Erythroblast (primary cell): ENCODE results near the gene LYST.

Experiments
- DNase-seq, 2 experiments: peaks; one replicate each; lab custom pipeline; 2025; lab: John Stamatoyannopoulos, UW
- GATA1 ChIP-seq: IDR thresholded peaks from 2 replicates; pipeline ENCODE4 v1.6.1; 2011; ENCODE audit warnings: low read depth, mild to moderate bottlenecking, control low read depth, low read length, moderate library complexity
- POLR2A ChIP-seq: IDR thresholded peaks from 2 replicates; pipeline ENCODE4 v1.6.1; 2011; ENCODE audit warnings: mild to moderate bottlenecking, low read length

The LYST gene

DNA sequence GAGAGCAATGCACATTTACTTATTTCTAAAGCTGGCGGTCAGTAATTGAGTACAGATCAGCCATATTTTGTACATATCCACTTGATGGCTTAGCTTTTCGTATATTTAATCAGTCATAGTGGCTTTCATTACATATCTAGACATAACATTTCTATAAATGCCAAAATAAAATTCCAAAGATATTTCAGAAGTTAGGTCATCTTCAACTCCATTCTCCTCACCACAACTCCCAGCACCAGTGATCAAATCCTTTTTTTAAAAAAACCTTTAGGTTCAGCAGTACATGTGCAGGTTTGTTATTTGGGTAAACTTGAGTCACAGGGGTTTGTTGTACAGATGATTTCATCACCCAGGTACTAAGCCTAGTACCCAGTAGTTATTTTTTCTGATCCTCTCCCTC is 163.2 kb downstream of the LYST start:
- no peak for DNase-seq
- TF ChIP-seq GATA1, result no peak
- TF ChIP-seq POLR2A, result no peak

DNA sequence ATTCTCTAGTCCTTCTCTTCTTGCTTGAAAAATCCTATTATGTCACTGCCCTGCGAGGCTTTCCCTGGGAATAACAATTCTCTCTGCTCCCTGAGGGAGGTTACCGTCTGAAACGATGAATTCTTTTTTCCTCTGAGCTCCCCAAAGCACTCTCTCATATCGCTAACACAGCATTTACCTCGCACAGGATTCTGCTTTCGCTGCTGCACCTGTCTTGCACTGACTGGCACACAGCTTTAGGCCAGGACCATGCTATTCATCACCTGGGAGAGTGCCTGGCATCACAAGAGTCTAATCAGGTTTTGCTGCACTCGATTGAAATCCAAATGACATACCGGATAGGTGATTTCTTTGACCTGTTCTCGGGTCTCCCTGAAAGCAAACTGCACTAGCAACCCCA is 164.3 kb downstream of the LYST start:
- TF ChIP-seq POLR2A (no peak), GATA1 (no peak)
- no peak for DNase-seq

DNA sequence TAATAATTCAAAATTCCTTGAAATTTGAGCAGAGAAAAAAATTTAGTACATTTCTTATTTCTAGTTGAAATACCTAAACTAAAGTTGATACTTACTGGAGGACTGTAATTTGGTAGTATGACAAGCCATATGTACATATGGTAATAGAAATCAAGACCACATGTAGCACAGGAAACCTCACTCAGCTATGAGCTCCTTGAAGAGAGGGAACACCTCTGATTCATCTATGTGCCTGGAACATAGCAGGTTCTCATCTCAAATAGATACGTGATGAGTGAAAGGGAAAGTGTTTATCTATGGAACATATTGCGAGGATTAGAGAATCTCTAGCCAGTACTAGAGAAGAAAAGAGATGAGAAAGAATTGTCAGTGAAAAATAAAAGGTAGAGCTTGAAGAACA is 169.2 kb downstream of the LYST start:
- DNase-seq, result no peak

DNA sequence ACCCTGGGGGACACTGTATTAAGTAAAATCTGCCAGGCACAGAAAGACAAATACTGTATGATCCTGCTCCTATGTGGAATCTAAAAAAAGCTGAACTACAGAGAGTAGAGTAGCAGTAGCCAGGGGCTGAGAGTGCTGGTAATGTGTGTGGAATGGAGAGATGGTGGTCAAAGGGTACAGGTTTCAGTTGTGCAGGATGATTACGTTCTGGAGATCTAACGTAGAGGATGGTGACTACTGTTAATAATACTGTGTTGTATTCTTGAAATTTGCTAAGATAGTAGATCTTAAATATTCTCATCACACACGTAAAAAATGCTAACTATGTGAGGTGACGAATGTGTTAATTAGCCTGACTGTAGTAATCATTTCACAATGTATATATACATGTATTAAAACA is 177.3 kb downstream of the LYST start:
- TF ChIP-seq GATA1 (no peak), POLR2A (no peak)
- DNase-seq, result no peak

More for the DNA sequence above, 169.2 kb downstream of the LYST start:
- TF ChIP-seq GATA1 (no peak), POLR2A (no peak)

DNA sequence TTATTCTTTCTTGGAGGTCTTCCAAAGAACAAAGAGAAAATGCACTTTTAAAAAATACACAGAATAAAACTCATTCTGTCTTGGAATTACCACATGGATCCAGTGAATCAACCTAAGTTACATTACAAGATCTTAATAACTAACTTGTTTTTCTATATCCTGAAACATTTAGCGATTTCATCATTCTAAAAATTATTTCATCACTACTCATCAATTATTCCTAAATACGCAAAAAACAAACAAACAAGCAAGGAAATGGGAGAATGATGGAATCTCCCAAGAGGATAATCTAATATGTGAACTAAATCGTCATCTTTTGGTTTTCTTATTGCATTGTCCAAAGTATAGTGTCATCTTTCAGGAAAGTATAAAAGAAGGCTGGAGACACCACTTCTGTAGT is 178.6 kb downstream of the LYST start:
- TF ChIP-seq POLR2A (no peak), GATA1 (no peak)
- no peak for DNase-seq

DNA sequence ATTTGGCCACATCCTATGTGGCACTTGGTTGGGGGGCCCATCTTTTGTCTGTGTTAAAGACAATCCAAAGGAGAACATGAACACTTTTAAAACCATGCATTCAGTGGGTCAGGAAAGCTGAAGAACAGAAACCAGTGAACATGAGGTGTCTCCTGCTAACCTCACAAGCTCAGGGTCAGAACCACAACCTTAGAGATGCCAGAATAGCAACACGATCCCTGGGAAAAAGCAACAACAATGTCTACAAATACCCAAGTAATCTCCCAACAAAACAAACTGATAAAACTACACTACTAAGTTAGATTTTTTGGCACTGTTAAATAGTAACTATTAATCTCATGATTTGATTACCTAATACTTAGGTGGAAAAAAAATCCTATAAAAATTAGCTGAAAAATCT is 183.1 kb downstream of the LYST start:
- no peak for TF ChIP-seq POLR2A
- TF ChIP-seq GATA1, result no peak

DNA sequence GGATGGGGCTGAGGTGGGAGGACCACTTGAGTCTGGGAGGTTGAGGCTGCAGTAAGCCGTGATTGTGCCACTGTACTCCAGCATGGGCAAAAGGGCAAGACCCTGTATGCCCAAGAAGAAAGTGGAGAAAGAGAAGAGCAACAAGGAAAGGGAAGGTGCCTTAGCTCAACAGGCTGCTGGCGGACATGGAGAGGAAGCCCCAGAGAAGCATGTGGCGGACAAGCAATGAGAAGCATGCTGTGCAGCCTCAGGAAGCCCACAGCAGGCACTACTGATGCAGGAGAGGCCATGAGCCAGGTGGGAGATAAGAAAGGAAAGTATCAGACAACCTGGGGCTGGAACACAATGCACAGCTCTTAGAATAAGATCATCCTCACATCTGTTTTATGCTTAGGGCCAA is 184.5 kb downstream of the LYST start:
- no peak for DNase-seq
- TF ChIP-seq GATA1, result no peak
- TF ChIP-seq POLR2A, result no peak

More for the DNA sequence above, 183.1 kb downstream of the LYST start:
- no peak for DNase-seq

DNA sequence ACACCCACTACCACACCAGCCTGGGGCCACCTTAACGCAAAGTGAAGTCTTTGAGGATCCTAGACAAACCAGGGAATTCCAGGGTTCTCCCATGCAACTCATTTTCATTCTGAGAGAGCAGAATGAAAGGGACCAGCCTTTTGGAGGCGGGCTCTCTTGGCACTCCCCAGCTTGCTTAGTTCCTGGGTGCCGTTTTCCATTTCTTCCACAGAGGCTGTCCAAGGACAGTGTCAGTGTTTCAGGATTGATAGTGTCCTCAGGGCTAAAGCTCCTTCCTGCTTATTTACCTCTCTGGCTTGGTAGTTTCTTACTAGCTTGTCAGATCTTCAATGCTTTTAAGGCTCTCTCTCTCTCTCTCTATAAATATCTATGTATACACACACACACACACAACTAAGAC is 187.1 kb downstream of the LYST start:
- no peak for DNase-seq
- no peak for TF ChIP-seq GATA1
- no peak for TF ChIP-seq POLR2A

DNA sequence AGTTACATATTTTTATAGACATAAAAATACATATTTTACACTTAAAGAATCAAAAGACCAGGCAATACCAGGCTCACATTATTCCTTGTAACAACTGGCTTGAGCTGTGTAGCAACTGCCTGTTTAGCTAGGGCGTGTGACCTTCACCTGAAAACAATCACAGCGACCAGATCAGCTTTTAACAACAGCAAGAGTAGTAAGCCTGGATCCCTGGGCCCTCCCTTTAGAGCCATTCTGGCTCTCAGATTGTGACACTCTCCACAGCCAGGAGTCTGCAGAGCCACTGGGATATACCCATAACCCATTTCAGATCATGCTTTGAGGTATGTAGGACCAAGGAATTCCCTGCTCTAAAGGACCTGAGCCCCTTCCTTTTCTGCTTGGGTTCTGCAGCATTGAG is 187.7 kb downstream of the LYST start:
- DNase-seq, result no peak
- TF ChIP-seq GATA1, result no peak
- no peak for TF ChIP-seq POLR2A

DNA sequence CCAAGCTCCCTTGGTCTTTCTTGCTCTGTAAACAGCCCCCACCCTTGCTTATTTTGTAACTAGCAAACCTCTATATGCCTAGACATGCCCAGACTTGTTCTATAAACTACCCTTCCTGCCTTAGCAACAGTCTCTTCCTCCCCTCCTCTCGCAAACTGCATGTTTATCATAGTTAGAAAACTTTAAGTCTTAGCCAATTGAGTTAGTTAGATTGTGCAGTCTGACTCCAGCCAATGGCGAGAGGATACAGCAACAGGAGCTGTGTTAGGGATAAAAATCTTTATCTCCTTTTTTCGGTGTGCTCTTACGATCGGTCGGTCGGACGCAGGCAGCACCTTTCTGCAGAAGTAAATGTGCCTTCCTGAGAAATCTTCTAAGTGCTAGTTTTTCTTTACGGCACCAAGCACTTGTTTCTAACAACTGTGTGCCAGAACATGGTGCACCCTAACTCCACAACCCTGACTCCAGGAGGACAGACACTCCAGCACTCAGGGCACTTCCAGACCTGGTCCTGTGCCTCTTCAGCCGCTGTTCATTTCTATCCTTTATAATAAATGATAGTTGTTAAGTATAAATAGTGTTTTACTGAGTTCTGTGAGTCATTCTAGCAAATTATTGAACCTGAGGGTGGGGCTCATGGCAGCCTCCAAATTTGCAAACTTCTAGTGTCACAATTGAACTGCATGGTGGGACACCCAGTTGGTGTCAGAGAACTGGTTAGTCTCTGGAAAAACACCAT is 191.4 kb downstream of the LYST start:
- peak in 1 of 2 experiments; percentile 14 for DNase-seq
- TF ChIP-seq POLR2A (no peak), GATA1 (no peak)

DNA sequence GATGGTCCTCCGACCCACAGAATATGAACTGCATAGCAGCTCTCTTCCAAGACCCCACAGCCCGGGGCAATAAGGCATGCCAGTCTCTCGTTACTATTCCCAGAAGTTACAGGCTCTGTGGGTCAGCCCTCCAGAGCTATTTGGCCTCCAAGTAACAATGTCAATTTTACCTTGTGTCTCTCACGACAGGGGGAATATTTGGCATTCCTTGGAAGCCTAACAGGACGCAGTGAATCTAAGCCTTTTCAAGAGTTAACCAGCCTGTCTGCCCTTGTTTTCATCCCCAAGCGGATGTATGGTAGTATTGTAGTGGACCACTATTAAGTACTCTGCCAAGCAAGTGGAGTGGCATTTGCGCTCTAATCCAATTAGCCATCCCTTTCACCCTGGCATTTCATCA is 192.7 kb downstream of the LYST start:
- TF ChIP-seq POLR2A, result no peak
- no peak for TF ChIP-seq GATA1
- no peak for DNase-seq

DNA sequence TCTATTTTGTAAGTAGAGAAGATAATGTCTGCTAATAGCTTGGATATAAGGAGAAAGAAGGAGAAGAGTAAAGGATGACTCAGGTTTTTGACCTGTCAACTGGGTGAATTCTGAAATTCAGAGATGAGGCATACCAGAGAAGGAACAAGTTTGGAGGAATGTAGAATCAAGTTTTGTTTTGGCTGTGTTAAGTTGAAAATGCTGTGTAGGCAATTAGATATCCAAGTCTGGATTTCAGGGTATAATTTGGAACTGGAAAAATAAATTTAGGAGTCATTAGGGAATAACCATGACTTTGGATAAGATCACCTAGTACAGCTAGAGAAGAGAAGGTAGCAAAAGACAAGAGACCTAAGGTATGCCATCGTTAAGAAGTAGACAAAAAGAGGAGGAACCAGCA is 194.7 kb downstream of the LYST start:
- DNase-seq, result no peak
- no peak for TF ChIP-seq POLR2A
- no peak for TF ChIP-seq GATA1

DNA sequence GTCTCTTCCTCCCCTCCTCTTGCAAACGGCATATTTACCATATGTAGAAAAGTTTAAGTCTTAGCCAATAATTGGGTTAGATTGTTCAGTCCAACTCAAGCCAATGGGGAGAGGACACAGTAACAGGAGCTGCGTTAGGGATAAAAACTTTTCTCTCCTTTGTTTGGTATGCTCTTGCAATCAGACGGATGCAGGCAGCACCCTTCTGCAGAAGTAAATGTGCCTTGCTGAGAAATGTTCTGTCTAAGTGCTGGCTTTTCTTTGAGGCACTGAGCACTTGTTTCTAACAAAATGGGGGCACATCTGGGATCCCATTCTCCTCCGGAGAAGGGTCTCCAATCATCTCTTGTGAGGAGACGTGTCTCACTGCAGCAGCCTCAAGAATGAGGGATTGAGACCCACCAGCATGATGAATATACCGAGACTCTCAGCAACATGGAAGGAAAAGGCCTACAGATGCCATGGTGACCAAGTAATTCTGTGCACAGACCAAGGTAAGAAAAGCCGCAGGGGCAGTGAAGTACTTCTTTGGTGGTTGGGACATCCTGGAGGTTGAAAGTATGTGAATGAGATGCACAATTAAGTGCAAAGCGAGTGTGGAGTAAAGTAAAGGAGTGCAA is 196.4 kb downstream of the LYST start:
- TF ChIP-seq POLR2A, result no peak
- no peak for TF ChIP-seq GATA1
- DNase-seq, result peak in 1 of 2 experiments; percentile 5

DNA sequence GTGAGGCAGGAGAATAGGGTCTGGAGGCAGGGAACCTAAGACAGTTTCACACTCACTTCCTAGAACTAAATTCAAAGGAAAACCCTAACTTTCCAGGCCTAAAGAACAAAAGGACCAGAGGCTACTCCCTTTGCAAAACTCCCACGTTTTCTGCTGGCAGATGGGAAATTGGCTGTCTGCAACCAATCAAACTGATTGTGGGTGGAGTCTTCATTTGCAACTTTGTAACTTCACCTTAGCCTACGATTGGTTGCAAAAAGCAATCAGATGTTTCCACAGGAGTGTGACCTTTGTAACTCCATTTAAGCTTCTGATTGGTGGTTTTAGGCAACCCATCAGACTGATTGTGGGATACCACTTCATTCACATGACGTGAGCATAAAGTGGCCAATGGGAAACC is 197.4 kb downstream of the LYST start:
- TF ChIP-seq POLR2A (no peak), GATA1 (no peak)

More for the DNA sequence above, 197.4 kb downstream of the LYST start:
- DNase-seq, result no peak
